ENCODE measurements around the gene ELMO1. TPM values are rescaled to one million over a fixed set of nuclear protein-coding genes. Genes with fewer than 3 reads are reported as not detected.
A peak's percentile ranks its signal among the peaks of the same experiment; 100 is the strongest.

Gene ELMO1
- total RNA-seq, 6 donors from 2014 or later, result 51.4 to 204 (median 73.7) TPM

DNA sequence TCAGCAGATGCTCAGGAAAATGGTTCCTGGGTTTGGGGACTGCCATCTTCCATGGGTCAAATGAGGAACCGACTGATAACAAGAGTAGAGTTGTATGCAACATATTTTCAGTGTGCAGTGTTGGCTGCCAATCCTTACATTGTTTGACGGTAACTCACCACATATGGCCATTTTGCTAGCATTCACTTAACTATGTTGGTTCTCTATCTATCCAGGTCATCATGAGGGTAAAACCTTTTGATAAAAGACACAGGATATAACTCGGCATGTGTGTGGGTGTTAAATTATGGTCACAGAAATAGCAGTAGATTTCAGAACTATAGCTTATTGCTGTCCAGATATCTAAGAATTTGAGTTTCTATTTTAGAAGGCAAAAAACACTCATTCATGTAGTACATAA is 583.6 kb downstream of the ELMO1 start:
- Histone ChIP-seq H3K9me3 (no peaks in the 10 kb centered on the region), H3K4me3 (no peak overlapping the region), H3K27me3 (no peaks in the 10 kb centered on the region), H3K27ac (no peak overlapping the region), H3K4me1 (no peaks in the 10 kb centered on the region), H3K36me3 (peaks cover 0 to 40% (median 8%) of the 10 kb centered on the region in 4 donors)
- WGBS, 2 donors, result 79 to 85% methylated on average over 3 of the region's 3 CpGs
- TF ChIP-seq POLR2A (IDR thresholded peaks at IDR 0.05) (no peak), EP300 (IDR thresholded peaks at IDR 0.05) (no peak), POLR2AphosphoS5 (IDR thresholded peaks at IDR 0.05) (no peak)
- TF ChIP-seq, protein P1, sequence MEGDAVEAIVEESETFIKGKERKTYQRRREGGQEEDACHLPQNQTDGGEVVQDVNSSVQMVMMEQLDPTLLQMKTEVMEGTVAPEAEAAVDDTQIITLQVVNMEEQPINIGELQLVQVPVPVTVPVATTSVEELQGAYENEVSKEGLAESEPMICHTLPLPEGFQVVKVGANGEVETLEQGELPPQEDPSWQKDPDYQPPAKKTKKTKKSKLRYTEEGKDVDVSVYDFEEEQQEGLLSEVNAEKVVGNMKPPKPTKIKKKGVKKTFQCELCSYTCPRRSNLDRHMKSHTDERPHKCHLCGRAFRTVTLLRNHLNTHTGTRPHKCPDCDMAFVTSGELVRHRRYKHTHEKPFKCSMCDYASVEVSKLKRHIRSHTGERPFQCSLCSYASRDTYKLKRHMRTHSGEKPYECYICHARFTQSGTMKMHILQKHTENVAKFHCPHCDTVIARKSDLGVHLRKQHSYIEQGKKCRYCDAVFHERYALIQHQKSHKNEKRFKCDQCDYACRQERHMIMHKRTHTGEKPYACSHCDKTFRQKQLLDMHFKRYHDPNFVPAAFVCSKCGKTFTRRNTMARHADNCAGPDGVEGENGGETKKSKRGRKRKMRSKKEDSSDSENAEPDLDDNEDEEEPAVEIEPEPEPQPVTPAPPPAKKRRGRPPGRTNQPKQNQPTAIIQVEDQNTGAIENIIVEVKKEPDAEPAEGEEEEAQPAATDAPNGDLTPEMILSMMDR (IDR thresholded peaks at IDR 0.05), result no peak
- DNase-seq (no peak), ATAC-seq (ENCODE audit: low FRiP score in 2 of 2) (no peak)

DNA sequence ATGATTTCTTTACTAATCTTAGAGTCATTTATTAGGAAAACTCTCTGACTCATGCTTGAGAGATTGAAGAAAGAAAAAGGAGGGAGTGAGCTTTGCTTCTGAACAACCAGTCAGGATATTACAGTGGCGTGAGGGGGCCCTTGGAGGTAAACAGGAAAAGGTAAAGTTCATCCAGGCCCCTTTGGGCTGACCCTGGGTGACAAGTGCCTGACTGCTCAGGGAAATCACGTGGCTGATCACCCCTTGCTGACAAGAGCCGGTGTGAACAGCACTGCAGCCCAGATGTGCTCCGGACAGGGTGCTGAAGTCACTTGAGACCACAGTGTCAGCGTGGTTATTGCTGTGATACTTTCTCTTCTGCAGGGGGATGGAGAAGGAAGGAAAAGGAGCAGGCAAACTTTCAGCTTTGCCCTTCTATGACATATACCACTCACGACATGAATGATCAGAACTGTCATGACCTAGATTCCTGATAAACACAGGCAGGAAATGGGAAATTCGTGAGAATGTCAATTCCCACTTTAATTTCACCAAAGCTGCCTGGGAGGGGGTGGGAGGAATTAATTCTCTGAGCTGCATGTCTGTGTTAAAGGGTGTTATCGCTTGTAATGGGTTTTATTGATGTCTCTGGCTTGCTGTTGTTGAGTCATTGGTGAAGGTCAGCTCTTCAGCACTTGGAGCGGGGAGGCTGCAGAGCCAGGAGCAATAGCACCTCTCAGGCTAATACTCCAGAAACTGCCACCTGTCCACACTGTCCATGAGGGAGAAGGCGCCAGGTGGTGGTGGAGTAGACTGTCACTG is 584.6 kb downstream of the ELMO1 start:
- DNase-seq (peak in 1 of 2 donors; percentile 50), ATAC-seq (ENCODE audit: low FRiP score in 2 of 2) (peak in 1 of 2 donors; percentile 40)
- peaks cover 0 to 31% (median 3%) of the 10 kb centered on the region in 4 donors for H3K36me3 ChIP-seq
- 57 to 60% methylated on average over 10 of the region's 10 CpGs for WGBS, 2 donors
- no peaks in the 10 kb centered on the region for H3K4me1 ChIP-seq
- no peak for TF ChIP-seq EP300 (IDR thresholded peaks at IDR 0.05)
- TF ChIP-seq, protein P1 (IDR thresholded peaks at IDR 0.05), result no peak
- TF ChIP-seq POLR2AphosphoS5 (IDR thresholded peaks at IDR 0.05), result peak in 1 of 2 donors; percentile 42
- no peak for TF ChIP-seq POLR2A (IDR thresholded peaks at IDR 0.05)
- H3K27ac ChIP-seq, result peak overlapping the region in 1 of 4 donors; percentile 12
- no peaks in the 10 kb centered on the region for H3K9me3 ChIP-seq
- H3K4me3 ChIP-seq, result no peak overlapping the region
- no peaks in the 10 kb centered on the region for H3K27me3 ChIP-seq

DNA sequence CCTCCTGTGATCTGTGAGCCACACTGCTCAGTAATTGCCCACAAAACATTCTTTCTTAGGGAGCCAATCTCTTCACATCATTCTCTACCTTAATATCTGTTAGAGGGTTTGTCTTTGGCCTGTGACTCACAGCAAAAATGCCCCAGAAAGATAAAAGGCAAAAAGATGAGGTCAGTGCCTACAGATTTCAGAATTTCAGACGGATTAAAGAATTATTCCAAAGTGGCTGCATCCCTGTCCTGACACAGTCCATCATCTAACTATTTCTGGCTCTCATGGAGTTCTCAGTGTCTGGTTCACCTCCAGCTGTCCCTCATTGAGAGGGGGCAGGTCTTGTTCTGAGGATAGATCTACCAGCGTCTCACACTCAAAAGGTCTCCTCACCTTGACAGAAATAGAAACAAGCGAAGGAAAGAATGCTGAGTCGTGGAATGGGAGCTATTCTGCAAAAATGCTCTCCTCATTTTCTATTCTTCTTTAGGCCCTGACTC is 585.8 kb downstream of the ELMO1 start:
- no peaks in the 10 kb centered on the region for H3K4me1 ChIP-seq
- peaks cover 0 to 29% (median 3%) of the 10 kb centered on the region in 4 donors for H3K36me3 ChIP-seq
- no peak for TF ChIP-seq POLR2AphosphoS5 (IDR thresholded peaks at IDR 0.05)
- TF ChIP-seq EP300 (IDR thresholded peaks at IDR 0.05), result no peak
- H3K4me3 ChIP-seq, result no peak overlapping the region
- no peak overlapping the region for H3K27ac ChIP-seq
- DNase-seq (no peak), ATAC-seq (ENCODE audit: low FRiP score in 2 of 2) (no peak)
- H3K9me3 ChIP-seq, result no peaks in the 10 kb centered on the region
- WGBS, 2 donors, result 82 to 95% methylated on average over 4 of the region's 4 CpGs
- H3K27me3 ChIP-seq, result no peaks in the 10 kb centered on the region

DNA sequence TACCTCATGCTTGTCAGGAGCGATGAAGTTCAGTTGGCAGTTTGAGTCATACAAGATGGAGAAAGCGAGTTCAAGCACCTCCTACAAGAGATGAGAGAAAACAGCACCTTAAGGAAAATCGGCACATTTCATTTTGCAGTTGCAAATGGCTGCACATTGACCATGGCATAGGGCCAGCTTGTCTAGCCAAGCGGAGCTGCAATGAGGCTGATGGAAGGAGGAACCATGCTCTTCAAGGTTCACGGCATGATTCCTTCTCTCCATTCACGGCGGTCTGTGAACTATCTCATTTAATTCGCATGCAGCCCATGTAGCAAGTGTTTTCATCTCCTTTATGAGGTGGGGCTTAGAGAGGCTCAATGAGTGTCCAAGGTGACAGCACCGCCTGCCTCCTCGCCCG is 587.0 kb downstream of the ELMO1 start:
- WGBS, 2 donors, result 94 to 99% methylated on average over 11 of the region's 11 CpGs

DNA sequence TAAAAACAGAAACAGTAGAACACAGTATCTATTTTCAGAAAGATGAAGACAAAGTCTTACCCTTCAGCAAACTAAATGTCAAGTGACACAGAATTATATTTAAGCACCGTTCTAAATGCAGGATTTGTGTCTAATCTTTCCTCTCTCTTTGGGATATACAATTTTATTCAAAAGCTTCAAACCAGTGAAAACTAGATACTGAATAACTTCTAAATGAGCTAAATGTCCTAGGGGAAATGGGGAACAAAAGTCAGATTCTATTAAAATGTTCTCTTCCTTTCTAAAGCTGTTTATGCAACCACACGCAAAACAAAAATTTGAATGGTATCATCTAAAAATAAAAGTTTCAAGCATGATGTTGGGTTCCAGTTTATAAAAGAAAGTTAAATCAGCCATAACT is 588.0 kb downstream of the ELMO1 start:
- 85 to 92% methylated on average over 2 of the region's 2 CpGs for WGBS, 2 donors
- Histone ChIP-seq H3K9me3 (no peaks in the 10 kb centered on the region), H3K4me1 (no peaks in the 10 kb centered on the region)

More for the DNA sequence above, 587.0 kb downstream of the ELMO1 start:
- H3K4me1 ChIP-seq, result no peaks in the 10 kb centered on the region
- TF ChIP-seq POLR2A (IDR thresholded peaks at IDR 0.05) (no peak), POLR2AphosphoS5 (IDR thresholded peaks at IDR 0.05) (no peak), EP300 (IDR thresholded peaks at IDR 0.05) (no peak)
- TF ChIP-seq, protein P1 (IDR thresholded peaks at IDR 0.05), result no peak
- H3K36me3 ChIP-seq, result peaks cover 0 to 32% (median 3%) of the 10 kb centered on the region in 4 donors
- H3K27ac ChIP-seq, result no peak overlapping the region
- DNase-seq (no peak), ATAC-seq (ENCODE audit: low FRiP score in 2 of 2) (no peak)
- H3K9me3 ChIP-seq, result no peaks in the 10 kb centered on the region
- H3K4me3 ChIP-seq, result no peak overlapping the region
- no peaks in the 10 kb centered on the region for H3K27me3 ChIP-seq

More for the DNA sequence above, 588.0 kb downstream of the ELMO1 start:
- Histone ChIP-seq H3K4me3 (no peak overlapping the region), H3K27me3 (no peaks in the 10 kb centered on the region), H3K27ac (no peak overlapping the region), H3K36me3 (peaks cover under 1 to 38% (median 3%) of the 10 kb centered on the region in 4 donors)
- no peak for ATAC-seq (ENCODE audit: low FRiP score in 2 of 2)
- DNase-seq, result no peak
- TF ChIP-seq, protein P1 (IDR thresholded peaks at IDR 0.05), result no peak
- TF ChIP-seq POLR2AphosphoS5 (IDR thresholded peaks at IDR 0.05), result no peak
- TF ChIP-seq POLR2A (IDR thresholded peaks at IDR 0.05), result no peak
- TF ChIP-seq EP300 (IDR thresholded peaks at IDR 0.05), result no peak
